Testis (tissue), 2 donors: Measurements from ENCODE around the gene MTCL3.

ENCODE experiments used
- CTCF ChIP-seq, 3 experiments: fragments of 450-650 bp in 2 of 3; fragments of 200-600 bp in 1 of 3; sonication (generic) in 1 of 3; IDR thresholded peaks; one replicate each; pipeline ENCODE4 v1.5.1; 2016 to 2019; ENCODE audit warnings: antibody characterized with exemption in 3 of 3, mild to moderate bottlenecking in 2 of 3, moderate library complexity in 1 of 3
- POLR2A ChIP-seq: fragments of 450-650 bp; IDR thresholded peaks from one replicate; pipeline ENCODE4 v1.6.1; 2017; ENCODE audit warnings: antibody characterized with exemption, mild to moderate bottlenecking, moderate library complexity

GRCh38 chr6:127515234-127515793 is 3.8 kb downstream of the MTCL3 start:
- TF ChIP-seq CTCF (IDR thresholded peaks at IDR 0.05) = no peak
- no peak for TF ChIP-seq POLR2A
